ENCODE results near the gene PCP2. TPM values are rescaled to one million over a fixed set of nuclear protein-coding genes. Genes with fewer than 3 reads are reported as not detected.

PCP2 gene
- total and polyA plus RNA-seq, 2 of the 13 experiments (the other 11 are each of a cell fraction or from before 2014, with no cell fraction given): 0.62 TPM; not detected in 1

- 0 out of 2 replicates have a peak, but pooled peaks have one; percentile 89 for TF ChIP-seq ZNF552 (CRISPR knock-in tag; IDR thresholded peaks at IDR 0.05; ENCODE audit: borderline replicate concordance)
- no peak for TF ChIP-seq ATM (IDR thresholded peaks at IDR 0.05; ENCODE audit: borderline replicate concordance)
- TF ChIP-seq PHF21A (CRISPR knock-in tag; IDR thresholded peaks at IDR 0.05): no peak
- no peak for TF ChIP-seq JUNB (CRISPR knock-in tag; IDR thresholded peaks at IDR 0.05; ENCODE audit: borderline replicate concordance)
- TF ChIP-seq ZNF687 (CRISPR knock-in tag; IDR thresholded peaks at IDR 0.05): peak; percentile 98
- TF ChIP-seq MNT (IDR thresholded peaks at IDR 0.05): peak; percentile 85
- peak; percentile 82 for TF ChIP-seq ARID4A (CRISPR knock-in tag; IDR thresholded peaks at IDR 0.05; ENCODE audit: borderline replicate concordance)
- TF ChIP-seq GFI1 (CRISPR knock-in tag; IDR thresholded peaks at IDR 0.05; ENCODE audit: borderline replicate concordance): no peak
- no peak for TF ChIP-seq ZNF775 (CRISPR knock-in tag; IDR thresholded peaks at IDR 0.05; ENCODE audit: borderline replicate concordance)
- TF ChIP-seq SMC3 (IDR thresholded peaks at IDR 0.05; ENCODE audit: low read length): no peak
- TF ChIP-seq DR1 (CRISPR knock-in tag; IDR thresholded peaks at IDR 0.05): no peak; the same call in 1 of the 2 replicates
- no peak for TF ChIP-seq CENPBD1 (CRISPR knock-in tag; IDR thresholded peaks at IDR 0.05; ENCODE audit: borderline replicate concordance, low read depth)
- TF ChIP-seq ERF (CRISPR knock-in tag; IDR thresholded peaks at IDR 0.05): peak; percentile 84; the same call in 1 of the 2 replicates
Observed at GRCh38 chr19:7636691-7637373, 3.3 kb upstream of the PCP2 start, which contains the start of gene STXBP2 (continued).
